PC-3 (cell line): ENCODE measurements around the gene RAP1GAP.

Experiments
- CTCF ChIP-seq: fragments of 300-600 bp; sonication (generic); conservative IDR thresholded peaks from 2 replicates; pipeline ENCODE4 v1.5.1; 2017; ENCODE audit warnings: antibody characterized with exemption, low read depth, mild to moderate bottlenecking, low read length
- EZH2 ChIP-seq: fragments of 300-600 bp; sonication (generic); IDR thresholded peaks from one replicate; pipeline ENCODE4 v1.6.1; 2017; ENCODE audit warnings: antibody characterized with exemption, mild to moderate bottlenecking, low read length; ENCODE audit not compliant: unreplicated experiment

- TF ChIP-seq CTCF (no peak), EZH2 (no peak)
Measured at GRCh38 chr1:21649315-21649714, 19.8 kb downstream of the RAP1GAP start.
